HG02642 (cell line): ENCODE results near the gene NPTN.

Experiments used
- ATAC-seq: cut with Tn5 transposase; IDR thresholded peaks from one replicate; pipeline ENCODE4 v1.9.1; 2021; ENCODE audit warnings: mild to moderate bottlenecking; ENCODE audit not compliant: unreplicated experiment, poor library complexity

NPTN gene

DNA sequence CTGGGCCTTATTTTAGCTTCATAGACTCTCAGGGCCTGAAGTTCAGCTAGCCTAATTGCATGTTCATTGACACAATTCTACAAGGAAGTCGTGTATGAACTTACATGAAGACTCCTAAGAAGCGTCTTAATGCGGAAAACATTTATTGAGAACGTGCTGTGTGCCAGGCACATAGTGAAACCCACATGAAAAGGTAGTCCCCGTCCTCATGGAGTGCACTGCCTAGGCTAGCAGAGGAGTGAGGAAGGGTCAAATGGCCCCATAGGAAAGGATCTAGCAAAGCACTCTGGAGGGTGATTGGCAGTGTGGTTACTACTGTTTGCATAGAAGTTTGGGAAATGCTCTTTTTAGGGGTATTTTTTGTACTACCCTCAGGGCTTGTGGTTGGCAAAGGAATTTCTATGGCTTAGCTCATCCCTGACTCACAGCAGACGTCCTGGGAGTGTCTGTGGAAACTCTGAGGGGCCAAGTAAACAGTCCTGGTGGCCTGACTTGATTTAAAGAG lies 854 bp upstream of the NPTN start:
- no peak for ATAC-seq

DNA sequence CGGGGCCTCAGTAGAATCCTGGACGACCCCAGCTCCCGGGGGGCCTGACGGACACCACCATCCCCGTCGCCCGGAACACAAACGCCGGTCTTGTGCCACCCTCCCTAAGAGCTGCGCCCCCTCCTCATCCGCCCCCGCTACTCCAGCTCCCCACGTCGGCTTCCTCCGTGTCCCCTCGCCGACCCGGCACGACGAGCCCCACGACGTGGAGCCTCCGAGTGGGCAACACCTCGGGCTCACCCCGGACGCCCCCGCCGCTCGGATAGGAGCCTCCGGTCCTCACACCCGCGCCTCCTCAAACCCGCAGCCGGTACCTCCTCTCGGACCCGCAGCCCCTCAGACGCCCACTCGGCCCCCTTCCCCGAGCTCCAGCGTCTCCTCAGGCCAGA lies 525 bp downstream of the NPTN start:
- peak; percentile 11 for ATAC-seq

DNA sequence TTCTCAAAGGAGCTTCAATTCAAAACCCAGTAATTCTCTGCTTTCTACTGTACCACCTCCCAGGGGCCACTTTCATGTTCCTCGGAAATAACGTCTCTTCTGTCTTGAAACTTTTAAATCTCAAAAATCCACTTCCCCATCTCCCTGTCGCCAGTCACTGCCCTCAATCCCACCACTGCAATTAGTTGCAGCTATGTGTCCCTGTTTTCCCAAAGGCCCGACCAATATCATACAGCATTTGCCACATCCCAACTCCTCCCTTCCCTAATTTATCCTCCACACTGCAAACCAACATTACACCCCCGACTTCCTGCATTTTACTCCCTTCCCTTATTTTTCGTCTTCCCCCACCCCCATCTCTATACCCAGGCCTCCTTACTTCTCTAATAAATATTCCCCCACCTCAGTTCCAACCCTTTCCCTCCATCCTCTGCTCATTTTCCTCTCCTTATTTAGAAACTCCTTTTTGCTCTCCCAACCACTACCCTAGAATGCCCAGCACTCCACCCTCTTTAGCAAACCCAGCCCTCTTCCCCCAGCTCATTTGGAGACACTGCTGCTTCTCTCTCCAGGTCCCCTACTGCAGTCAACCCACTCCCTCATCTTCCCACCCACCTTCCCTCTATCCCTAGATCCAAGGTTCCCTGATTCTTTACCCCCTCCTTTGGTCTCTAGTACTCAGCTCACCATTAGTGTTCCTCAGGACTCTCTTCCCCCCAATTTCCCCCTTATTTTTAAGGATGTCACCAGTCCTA lies 1.1 kb downstream of the NPTN start:
- no peak for ATAC-seq

DNA sequence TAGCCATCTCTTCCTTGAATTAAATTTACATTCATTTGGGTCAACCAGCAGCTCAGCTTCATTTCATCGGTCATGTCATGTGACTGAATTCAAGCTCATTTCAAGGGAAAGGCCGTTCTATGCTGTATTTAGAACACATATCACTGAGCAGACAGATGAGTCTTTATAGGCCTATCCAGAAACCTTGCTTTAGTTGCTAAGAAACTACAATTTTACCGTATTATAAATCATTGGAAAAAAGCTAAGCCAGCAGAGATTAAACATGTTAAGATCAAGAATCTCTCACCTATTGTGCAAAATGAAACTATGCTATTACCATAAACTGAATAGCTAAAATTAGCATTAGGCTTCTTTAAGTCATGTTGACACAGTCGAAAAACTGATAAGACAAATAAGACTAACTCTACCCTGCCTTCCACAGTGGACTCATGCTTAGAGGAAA lies 2.2 kb downstream of the NPTN start:
- ATAC-seq = no peak

DNA sequence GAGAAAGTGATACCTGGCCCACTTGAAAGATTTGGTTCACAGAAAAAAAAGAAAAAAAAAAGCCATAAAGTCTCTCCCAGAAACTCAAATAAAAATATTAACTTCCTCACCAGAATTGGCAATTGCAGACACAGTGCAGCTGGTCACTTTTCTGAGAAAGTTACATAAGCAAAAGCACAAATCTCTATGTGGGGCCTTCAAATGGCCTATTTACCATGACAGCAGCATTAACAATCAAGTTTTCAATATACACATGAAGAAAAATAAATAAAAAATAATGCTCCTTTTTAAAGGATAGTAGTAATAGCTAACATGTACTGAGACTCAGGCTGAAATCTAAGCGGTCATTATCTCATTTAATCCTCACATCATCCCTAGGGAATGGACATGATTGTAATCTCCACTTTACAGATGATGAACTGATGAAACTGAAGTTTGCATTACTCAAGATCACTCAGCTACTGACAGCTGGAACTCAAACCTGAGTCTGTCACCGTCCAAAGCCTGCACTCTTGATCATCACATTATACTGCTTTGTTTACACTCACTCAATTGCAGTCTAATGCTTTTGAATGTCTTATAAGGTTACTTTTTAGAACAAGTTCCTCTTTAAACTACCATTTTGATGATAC lies 3.3 kb downstream of the NPTN start:
- no peak for ATAC-seq

DNA sequence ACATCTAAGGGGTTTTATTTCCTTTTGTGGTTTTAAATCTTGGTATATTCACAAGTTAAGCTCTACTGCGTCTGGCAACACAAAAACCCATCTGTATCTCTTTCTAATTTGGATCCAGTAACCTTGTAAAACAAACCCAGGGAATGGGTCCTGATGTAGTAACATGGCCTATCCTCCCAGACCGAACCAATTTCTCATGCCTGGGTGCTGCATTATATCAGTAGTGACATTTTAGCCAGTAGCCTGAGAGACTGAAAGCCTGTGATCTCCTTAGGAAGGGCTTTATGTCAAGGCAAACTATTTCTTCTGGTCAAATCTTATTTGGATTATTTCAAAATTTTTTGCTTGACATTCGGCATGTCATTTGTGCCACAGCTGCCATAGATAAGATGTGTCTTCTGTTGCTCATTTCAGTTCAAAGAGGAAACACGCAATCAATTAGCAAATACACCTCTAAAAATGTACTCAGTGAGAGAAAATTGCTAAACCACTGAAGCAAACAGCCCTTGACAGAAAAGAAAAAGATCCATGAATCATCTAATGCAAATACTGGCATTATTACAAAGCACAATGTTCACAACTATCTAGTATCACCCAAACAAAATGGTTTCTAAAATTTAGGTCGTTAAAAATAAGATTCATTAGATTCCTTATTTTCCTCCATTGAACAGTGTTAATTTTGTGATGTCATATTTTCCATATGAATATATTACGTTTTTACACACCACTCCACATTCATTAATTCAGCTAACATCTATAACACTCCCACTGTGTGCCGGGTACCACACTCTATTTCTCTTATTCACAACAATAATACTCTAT lies 4.0 kb downstream of the NPTN start:
- ATAC-seq = no peak

DNA sequence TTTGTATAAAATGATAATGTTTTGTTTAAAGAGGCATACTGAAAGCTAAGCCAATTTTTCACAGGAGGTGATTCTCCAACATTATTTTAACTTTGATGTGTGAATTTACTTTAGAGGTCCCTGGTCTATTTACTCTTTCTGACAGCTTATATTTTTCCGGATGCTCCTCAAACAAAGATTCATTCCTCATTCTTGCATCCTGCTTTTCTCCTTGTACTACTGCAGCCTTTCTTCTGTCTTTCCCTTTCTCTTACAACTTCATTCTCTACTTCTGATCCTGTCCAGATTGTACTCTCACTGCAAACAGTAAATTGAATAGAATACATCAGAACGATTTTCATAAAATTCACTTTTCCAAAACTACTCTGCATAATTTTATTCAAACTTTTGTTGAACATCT lies 5.1 kb downstream of the NPTN start:
- no peak for ATAC-seq

DNA sequence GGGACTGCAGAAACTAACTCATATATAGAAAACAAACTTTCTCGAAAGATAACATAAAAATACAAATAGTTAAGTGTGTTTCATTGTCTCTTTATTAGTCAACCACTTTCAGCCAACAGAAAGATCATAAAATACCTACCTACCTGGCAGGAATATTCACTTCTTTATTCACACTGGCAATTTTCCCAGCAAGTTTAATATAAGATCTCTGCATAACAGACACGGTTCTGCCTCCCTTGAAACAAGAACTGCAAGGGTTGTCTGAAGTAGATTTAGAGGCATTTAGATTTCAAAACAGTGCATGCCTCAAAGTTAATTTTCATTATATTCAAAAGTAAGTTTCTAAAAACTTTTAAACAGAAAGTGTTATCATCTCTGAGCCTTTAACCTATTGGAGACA lies 7.1 kb downstream of the NPTN start:
- ATAC-seq = no peak

DNA sequence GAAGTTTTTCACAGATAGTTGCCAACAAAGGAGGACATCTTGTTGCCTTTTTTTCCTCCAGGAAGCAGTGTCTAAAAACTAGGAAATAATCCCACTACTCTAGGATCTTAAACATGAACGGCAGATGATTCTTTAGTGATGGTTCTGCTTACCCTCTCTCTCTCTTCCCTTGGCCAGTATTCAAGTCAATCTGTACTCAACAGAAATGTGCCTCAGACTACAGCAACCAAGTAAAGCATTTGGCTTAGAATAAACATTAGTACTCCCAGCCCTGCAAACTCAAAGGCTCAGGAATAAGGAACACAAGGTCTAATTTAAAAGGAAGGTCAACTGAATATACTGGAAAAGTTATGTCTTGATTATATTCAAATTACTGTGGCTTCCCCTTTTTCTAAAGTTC lies 8.7 kb downstream of the NPTN start:
- ATAC-seq = no peak

DNA sequence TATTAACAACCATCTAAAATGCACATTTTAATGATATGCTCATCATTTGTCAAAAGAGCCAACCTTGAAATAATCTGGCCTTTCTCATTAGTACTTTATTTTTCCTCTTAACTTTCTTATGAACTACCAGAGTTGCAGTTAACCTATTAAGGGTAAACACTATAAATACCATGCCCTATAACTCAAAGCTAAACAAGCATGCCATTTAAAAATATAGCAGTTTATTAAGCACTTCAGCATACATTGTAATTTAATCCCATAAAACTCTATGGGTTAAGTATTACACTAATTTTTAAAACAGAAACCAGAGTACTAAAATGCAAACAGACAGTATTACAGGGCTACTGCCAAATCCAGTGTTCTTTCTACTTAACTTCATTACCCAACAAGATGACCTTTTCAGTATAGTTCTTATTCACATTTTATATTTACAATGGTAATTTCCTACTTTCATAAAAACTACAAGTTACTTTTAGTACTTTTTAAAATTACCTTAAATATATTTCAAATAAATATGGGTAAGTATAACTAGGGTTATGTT lies 11.8 kb downstream of the NPTN start:
- no peak for ATAC-seq

DNA sequence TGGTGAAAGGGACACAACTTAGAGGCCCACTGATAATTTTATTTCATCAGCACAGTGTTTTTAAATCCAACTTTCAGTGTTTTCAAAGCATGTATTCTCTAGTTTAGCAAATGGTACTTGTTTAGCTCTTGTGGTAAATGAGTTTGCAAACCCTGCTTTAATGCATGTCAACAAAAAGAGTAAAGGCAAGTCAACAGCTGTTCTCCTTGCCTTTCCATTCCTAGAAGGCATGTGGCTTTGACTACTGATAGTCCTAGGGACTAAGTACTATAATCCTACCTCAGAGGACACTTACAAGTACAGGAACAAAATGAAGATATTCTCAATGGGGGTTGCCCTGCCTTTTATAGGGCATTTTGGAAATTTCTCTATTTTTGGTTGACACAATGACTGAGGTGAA lies 13.1 kb downstream of the NPTN start:
- no peak for ATAC-seq

DNA sequence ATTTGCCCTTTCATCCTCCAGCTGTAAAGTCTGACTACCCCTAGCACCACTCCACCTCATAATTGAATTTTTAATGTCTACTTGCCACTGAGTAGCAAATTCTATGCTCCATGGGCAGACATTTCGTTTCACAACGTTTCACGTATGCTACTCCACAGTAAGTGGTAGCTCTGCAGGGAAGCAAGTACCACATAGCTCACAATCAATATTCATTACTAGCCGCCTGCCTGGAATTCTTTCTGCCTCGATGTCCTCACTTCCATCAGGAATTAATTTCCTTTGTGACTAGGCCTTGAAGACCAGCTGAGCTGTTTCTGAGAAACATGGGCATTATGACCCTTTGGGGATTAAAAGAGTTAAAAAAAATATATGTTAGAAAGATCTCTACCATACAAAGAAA lies 15.3 kb downstream of the NPTN start:
- ATAC-seq = no peak

DNA sequence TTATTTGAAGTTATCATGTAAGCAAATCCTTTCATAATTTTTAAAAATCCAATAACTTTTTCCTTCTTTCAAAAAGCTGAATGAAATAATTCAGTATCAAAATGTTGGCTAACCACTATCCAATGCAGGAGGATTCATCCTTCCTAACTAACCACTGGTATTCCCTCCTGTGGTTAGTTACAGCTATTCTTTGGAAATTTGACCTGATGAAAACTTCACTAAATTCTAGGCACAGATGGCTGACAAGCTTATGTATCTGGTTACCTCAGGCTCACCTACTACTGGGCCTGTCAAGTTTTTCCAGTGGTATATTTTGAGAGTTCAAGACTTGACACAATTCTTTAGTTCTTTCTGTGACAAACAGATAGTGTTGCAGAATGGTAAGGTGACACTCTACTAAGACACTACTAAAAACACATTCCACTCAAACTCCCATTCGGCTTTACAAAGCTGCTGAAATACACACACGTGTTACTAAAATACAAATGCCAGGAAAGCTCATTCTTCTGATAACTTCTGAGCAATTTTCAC lies 15.8 kb downstream of the NPTN start:
- no peak for ATAC-seq

DNA sequence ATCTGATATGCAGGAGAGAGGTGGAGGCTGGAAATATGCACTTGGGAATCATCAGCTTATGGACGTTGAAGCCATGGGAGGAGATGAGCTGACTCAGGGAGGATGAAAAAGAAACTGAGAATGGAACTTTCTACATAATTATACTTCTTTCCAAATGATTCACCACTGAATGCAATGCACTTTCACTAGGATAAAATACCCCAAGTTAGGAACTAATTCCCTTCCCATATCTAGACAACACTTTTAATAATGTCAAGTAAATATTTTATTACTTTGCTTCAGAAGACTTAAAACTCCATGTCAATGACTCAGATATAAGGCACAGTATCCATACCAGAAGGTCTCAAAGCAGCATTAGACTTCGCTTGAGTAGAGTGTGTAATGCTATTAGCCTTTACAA lies 24.2 kb downstream of the NPTN start:
- no peak for ATAC-seq

DNA sequence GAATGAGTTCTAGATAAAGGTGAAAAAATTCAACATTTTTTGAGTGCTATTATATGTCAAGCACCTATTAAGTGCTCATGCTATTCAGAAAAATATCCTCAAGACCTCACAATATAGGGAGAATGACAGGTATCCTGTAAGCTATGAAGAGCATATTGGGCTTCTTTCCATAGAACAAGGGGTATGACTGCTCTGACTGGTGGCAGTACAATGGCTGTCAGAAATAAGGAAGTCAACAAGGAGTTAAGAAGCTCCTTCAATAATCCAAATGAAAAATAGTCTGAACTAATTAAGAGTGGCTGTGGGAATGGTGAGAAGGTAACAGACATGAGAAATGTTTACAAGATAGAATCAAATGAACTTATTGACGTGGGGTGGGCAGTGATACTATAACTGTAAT lies 24.7 kb downstream of the NPTN start:
- no peak for ATAC-seq

DNA sequence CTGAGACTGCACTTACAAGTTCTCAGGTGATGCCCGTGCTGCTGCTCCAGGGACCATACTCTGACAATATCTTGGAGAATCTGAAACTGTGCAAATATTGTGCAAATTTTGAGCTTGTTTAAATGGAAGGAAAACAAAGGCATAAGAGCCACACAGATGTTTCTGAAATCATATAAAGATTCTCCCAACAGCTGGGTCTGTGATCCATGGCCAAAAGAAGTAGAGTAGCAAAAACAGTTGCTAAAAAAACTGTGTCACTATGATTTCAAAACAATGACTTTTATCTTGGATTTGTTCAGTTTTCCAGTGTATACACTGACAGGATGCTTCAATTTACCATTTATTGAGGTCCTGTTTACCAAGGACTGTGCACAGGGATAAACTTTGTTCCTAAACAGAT lies 25.3 kb downstream of the NPTN start:
- no peak for ATAC-seq

DNA sequence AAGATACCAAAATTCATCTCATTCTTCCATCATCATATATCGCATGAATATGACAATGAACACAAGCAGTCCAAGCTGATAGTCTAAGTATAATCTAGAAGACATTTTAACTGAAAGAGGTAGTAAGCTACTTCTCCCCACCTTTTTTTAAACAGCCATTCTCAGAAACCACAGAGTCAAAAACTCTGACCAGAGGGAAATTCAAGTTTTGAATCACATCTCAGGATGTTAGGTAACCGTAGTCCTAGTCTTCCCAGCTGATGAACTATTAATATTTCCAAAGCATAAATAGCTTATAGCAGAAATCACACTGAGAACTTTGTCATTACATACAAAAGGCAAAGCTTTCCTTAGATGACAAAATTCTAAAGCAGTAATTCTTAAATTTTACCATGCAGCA lies 25.8 kb downstream of the NPTN start:
- no peak for ATAC-seq

DNA sequence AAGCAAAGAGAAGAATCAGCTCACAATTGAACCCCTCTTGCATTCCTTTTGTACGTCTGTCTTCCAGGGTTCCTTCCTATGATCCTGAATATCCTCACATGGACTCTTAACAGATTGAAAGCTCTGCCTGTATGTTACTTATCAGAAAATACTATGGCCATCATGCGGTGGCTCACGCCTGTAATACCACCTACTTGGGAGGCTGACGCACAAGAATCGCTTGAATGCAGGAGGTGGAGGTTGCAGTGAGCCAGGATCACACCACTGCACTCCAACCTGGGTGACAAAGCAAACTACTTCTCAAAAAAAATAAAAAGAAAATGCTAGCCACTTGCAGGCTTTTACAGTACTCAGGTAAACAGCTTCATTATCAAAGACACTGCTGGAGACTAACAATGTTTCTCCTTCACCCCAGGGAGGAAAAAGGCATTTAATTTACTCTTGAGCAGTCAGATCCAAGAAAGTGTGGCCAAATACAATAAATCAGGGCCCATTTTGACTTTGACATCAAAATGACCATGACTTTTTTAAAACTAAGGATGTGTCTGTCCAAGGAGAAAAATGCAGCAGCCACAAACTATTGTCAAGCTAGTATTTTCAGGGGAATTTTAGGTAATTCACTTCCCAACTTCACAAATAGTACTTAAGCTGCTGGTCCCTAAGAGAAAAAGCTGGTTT lies 27.3 kb downstream of the NPTN start:
- ATAC-seq = no peak

DNA sequence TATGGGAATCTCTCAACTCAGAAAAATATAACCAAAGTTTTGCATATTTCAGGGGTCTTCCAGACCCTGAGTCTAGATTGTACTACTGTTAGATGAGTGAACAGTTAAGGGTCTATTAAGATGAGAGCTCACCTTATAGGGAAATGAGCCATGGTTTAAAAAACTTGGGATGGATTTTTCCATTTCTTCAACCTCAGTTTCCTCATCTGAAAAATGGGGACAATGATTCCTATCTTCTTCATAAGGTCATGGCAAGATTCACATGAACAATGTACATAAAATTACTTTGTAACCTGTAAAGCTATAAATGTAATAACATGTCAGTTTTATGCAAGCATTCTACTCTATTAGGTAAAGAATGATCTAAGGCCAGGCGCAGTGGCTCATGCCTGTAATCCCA lies 28.7 kb downstream of the NPTN start:
- ATAC-seq = no peak

DNA sequence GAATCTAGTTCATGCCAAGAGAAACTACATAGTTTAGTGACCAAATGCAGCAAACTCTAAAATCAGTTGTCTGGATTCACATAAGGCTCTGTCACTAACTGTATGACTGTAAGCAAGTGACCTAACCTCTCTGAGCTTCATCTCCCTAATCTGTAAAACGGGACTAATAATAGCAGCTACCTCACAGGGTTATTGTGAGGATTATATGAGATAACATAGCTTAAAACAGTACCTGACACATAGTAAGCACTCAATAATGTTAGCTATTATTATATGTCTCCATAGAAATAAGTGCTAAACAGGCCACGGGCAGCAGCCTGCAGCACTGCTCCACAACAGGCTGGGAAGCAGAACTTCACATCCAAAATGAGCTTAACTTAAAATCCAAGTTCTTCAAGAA lies 30.2 kb downstream of the NPTN start:
- no peak for ATAC-seq
